ENCODE data around the gene RAD54L2.
"Not testable (repeated sequence)": the region's sequence is repeated elsewhere in the genome, so short reads cannot be mapped to it uniquely, and the experiment has no call there.

The RAD54L2 gene

DNA sequence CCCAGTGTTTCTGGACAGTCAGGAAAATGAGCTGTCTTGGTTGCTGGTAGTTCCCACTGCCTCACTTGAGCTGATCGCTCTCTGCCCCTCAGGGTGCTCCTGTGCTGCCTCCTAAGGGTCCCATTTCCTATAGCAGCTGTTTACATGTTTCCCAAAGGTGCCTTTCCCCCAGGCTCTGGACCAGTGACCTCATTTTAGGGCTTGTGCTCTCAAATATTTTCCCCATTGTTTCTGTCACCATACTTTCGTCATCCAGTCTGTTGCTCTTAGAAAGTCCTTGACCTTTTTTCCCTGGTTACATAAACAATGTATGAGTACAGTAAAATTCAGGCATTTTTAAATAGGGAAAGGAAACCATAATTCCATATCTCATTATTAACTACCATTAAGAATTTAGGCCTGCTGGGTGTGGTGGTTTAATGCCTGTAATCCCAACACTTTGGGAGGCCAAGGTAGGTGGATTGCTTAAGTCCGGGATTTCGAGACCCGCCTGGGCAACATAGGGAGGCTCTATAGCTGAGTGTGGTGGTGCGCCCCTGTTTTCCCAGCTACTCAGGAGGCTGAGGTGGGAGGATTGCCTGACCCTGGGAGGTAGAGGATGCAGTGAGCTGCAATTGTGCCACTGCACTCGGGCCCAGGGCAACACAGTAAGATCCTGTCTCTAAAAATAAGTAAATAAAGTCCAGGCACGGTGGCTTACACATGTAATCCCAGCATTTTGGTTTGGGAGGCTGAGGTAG is 11.7 kb downstream of the RAD54L2 start:
- TF ChIP-seq, protein P1, sequence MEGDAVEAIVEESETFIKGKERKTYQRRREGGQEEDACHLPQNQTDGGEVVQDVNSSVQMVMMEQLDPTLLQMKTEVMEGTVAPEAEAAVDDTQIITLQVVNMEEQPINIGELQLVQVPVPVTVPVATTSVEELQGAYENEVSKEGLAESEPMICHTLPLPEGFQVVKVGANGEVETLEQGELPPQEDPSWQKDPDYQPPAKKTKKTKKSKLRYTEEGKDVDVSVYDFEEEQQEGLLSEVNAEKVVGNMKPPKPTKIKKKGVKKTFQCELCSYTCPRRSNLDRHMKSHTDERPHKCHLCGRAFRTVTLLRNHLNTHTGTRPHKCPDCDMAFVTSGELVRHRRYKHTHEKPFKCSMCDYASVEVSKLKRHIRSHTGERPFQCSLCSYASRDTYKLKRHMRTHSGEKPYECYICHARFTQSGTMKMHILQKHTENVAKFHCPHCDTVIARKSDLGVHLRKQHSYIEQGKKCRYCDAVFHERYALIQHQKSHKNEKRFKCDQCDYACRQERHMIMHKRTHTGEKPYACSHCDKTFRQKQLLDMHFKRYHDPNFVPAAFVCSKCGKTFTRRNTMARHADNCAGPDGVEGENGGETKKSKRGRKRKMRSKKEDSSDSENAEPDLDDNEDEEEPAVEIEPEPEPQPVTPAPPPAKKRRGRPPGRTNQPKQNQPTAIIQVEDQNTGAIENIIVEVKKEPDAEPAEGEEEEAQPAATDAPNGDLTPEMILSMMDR (conservative IDR thresholded peaks at IDR 0.05): no peak
- TF ChIP-seq ZFX (IDR thresholded peaks at IDR 0.05): no peak
- no peak overlapping the region for H3K27ac ChIP-seq

- H3K27ac ChIP-seq: no peak overlapping the region
- TF ChIP-seq ZFX (IDR thresholded peaks at IDR 0.05): no peak
- TF ChIP-seq, protein P1 (conservative IDR thresholded peaks at IDR 0.05): no peak
Measured at GRCh38 chr3:51557993-51558392, 19.5 kb downstream of the RAD54L2 start.

DNA sequence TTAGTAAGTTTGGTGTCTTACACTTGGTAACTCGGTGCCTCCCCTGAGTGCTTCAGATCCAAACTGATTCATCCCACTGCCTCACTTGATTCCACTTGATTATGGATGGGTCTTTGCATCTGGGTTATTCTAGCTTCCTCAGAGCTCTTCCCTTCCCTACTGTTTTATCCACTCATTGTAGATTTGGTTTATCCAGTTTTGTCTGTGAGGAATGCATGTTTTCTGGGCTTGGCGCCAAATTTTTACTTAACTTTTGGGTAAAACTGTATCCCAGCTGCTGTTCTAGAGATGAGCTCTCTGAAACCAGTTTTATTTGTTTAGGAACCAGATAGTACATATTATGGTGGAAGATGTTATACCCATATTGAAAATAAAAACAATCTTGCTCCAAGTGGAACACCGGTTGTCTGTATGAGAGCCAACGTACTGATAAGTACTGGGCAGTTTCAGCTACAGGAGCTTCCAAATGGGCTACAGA is 20.9 kb downstream of the RAD54L2 start:
- TF ChIP-seq, protein P1 (conservative IDR thresholded peaks at IDR 0.05): no peak
- no peak for TF ChIP-seq ZFX (IDR thresholded peaks at IDR 0.05)
- H3K27ac ChIP-seq: no peak overlapping the region

DNA sequence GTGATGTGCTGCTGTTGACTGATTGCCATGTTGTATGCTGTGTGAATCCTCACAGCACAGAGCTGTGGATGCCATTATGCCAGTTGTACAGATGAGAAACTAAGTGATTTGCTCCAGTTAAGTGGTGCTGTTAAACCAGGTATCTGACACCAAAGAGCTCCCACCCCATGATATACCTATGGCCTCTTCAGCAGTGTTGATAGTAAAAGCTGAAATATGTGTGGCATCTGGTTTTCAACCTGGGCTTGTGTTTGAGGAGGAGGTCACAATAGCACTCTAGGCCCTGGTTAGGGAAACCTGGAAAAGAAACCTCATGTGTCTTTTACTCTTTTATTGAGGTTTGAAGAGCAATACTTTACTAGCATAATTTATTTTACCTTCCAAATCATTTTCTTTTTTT is 21.4 kb downstream of the RAD54L2 start:
- TF ChIP-seq, protein P1 (conservative IDR thresholded peaks at IDR 0.05): no peak
- TF ChIP-seq ZFX (IDR thresholded peaks at IDR 0.05): no peak
- H3K27ac ChIP-seq: no peak overlapping the region

DNA sequence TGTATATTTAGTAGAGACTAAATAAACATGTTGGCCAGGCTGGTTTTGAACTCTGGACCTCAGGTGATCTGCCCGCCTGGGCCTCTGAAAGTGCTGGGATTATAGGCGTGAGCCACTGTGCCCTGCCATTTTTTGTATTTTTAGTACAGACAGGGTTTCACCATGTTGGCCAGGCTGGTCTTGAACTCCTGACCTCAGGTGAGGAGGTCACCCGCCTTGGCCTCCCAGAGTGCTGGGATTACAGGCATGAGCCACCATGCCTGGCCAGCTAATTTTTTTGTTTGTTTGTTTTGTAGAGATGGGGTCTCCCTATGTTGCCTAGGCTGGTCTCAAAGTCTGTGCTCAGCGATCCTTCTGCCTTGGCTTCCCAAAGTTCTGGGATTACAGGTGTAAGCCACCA is 23.9 kb downstream of the RAD54L2 start:
- H3K27ac ChIP-seq: not testable (repeated sequence)

- no peak overlapping the region for H3K27ac ChIP-seq
- TF ChIP-seq ZFX (IDR thresholded peaks at IDR 0.05): no peak
- TF ChIP-seq, protein P1 (conservative IDR thresholded peaks at IDR 0.05): no peak
Measured at GRCh38 chr3:51568036-51568435, 29.5 kb downstream of the RAD54L2 start.

DNA sequence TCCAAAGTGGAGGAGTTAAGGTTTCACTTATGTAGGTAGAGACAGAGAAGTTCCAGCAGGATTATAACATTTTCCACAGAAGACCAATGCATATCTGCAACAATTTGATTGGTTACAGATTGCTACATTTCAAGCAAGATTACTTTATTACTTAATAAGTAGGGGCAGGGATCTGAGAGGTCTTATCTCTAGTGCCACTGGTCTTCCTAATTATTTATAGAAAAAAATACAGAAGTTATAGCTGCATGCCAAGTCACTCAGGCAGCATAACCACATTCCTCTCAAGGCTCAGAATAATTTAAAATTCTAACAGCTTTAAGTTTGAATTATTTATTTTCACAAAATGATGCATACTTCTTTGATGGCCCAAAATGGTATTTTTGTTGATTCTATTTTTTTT is 30.5 kb downstream of the RAD54L2 start:
- TF ChIP-seq, protein P1 (conservative IDR thresholded peaks at IDR 0.05): no peak
- TF ChIP-seq ZFX (IDR thresholded peaks at IDR 0.05): no peak
- no peak overlapping the region for H3K27ac ChIP-seq

DNA sequence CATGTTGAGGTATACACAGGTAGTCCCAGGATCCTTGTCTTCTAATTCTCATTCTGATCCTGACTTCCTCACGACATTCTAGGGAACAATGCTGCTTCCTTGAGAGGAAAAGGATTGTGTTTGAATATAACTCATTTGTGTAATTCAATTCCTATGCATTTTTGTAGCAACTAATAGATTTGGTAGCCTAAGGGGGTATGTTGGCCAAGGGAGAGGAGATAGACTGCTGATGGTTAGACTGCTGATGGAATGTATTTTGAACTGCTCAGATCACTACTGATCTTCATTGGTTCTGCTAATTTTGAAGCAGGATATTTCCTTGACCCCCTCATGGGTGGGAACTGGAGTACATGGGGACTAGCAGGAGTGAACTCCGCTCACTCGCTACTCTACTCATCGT is 39.7 kb downstream of the RAD54L2 start:
- no peak overlapping the region for H3K27ac ChIP-seq
- TF ChIP-seq, protein P1 (conservative IDR thresholded peaks at IDR 0.05): no peak
- no peak for TF ChIP-seq ZFX (IDR thresholded peaks at IDR 0.05)
